Measurements from ENCODE around the gene PAK4. TPM values are rescaled to one million over a fixed set of nuclear protein-coding genes. Genes with fewer than 3 reads are reported as not detected.

PAK4 gene
- total RNA-seq = 38.0 TPM

GRCh38 chr19:39125554-39126311 is at the start of gene PAK4:
Gene PAK4 (plus strand): TSS chr19:39125786. CDS start chr19:39169554, 43,768 bp downstream.

GRCh38 chr19:39083983-39084731 is 41.4 kb upstream of the PAK4 start, which contains the start of gene ACP7:
Gene ACP7 (plus strand): TSS chr19:39084368. CDS start chr19:39085270, 902 bp downstream.

GRCh38 chr19:39196860-39197562 is 71.4 kb downstream of the PAK4 start, which contains the start of gene NCCRP1:
Gene NCCRP1 (plus strand): TSS chr19:39196964. CDS start chr19:39196983, 19 bp downstream.

GRCh38 chr19:39203372-39204341 is 78.1 kb downstream of the PAK4 start, which contains the start of gene SYCN:
Gene SYCN (minus strand): TSS chr19:39204263. CDS start chr19:39204254, 9 bp downstream.

Other genes starting within 250 kb of the PAK4 start
- 10.0 TPM for gene RINL, start 247.5 kb upstream of the PAK4 start, total RNA-seq
- 58.4 TPM for gene SIRT2, start 226.2 kb upstream of the PAK4 start, total RNA-seq
- gene NFKBIB, start 225.8 kb upstream of the PAK4 start, total RNA-seq = 11.9 TPM
- gene CCER2, start 213.6 kb upstream of the PAK4 start, total RNA-seq = 0.29 TPM
- gene SARS2, start 195.0 kb upstream of the PAK4 start, total RNA-seq = 33.7 TPM
- gene MRPS12, start 194.8 kb upstream of the PAK4 start, total RNA-seq = 33.2 TPM
- 67.2 TPM for gene FBXO17, start 150.0 kb upstream of the PAK4 start, total RNA-seq
- 2.7 TPM for gene FBXO27, start 93.2 kb upstream of the PAK4 start, total RNA-seq
- gene ACP7, start 41.4 kb upstream of the PAK4 start, total RNA-seq = 0.23 TPM
- 2.3 TPM for gene NCCRP1, start 71.2 kb downstream of the PAK4 start, total RNA-seq
- gene SYCN, start 78.5 kb downstream of the PAK4 start, total RNA-seq = not detected
- not detected for gene IFNL3, start 119.2 kb downstream of the PAK4 start, total RNA-seq
- not detected for gene IFNL4, start 123.1 kb downstream of the PAK4 start, total RNA-seq
- gene IFNL2, start 142.6 kb downstream of the PAK4 start, total RNA-seq = not detected
- not detected for gene IFNL1, start 170.6 kb downstream of the PAK4 start, total RNA-seq
- 2.7 TPM for gene LRFN1, start 195.1 kb downstream of the PAK4 start, total RNA-seq
- gene GMFG, start 210.3 kb downstream of the PAK4 start, total RNA-seq = 19.1 TPM
- gene SAMD4B, start 216.6 kb downstream of the PAK4 start, total RNA-seq = 87.2 TPM